ENCODE results near the gene TNRC6B.
"Not testable (repeated sequence)": the region's sequence is repeated elsewhere in the genome, so short reads cannot be mapped to it uniquely, and the experiment has no call there.

TNRC6B gene

GRCh38 chr22:40190501-40190900, 12.8 kb downstream of the TNRC6B start:
- H3K27ac ChIP-seq (ENCODE audit: low read length), result no peak overlapping the region
- H3K27me3 ChIP-seq (ENCODE audit: low read depth, low read length), result no peaks in the 10 kb centered on the region
- peaks cover 8% of the 10 kb centered on the region for H3K4me1 ChIP-seq (ENCODE audit: low read length)
- H3K4me2 ChIP-seq (ENCODE audit: low read length), result no peak overlapping the region
- no peak overlapping the region for H2AFZ ChIP-seq (ENCODE audit: low read depth, low read length)
- H3K9ac ChIP-seq (ENCODE audit: low read length), result no peak overlapping the region
- TF ChIP-seq CTCF (IDR thresholded peaks at IDR 0.05; ENCODE audit: low read depth, low read length) (no peak), EZH2phosphoT487 (IDR thresholded peaks at IDR 0.05; ENCODE audit: low read depth) (no peak)
- H4K20me1 ChIP-seq (ENCODE audit: insufficient read depth, low read length), result peaks cover 88% of the 10 kb centered on the region
- H3K9me3 ChIP-seq (ENCODE audit: insufficient read depth, low read length), result no peaks in the 10 kb centered on the region
- peaks cover 83% of the 10 kb centered on the region for H3K79me2 ChIP-seq (ENCODE audit: low read length)
- peaks cover 6% of the 10 kb centered on the region for H3K36me3 ChIP-seq (replicated peaks; ENCODE audit: low read depth, low read length)
- H3K4me3 ChIP-seq (ENCODE audit: low read length), result no peak overlapping the region

- Histone ChIP-seq H3K4me1 (ENCODE audit: low read length) (peaks cover 14% of the 10 kb centered on the region), H3K79me2 (ENCODE audit: low read length) (peaks cover 74% of the 10 kb centered on the region), H3K27me3 (ENCODE audit: low read depth, low read length) (no peaks in the 10 kb centered on the region), H3K36me3 (replicated peaks; ENCODE audit: low read depth, low read length) (no peaks in the 10 kb centered on the region), H3K4me3 (ENCODE audit: low read length) (no peak overlapping the region), H2AFZ (ENCODE audit: low read depth, low read length) (no peak overlapping the region), H4K20me1 (ENCODE audit: insufficient read depth, low read length) (peaks cover 83% of the 10 kb centered on the region), H3K4me2 (ENCODE audit: low read length) (no peak overlapping the region), H3K9me3 (ENCODE audit: insufficient read depth, low read length) (no peaks in the 10 kb centered on the region), H3K9ac (ENCODE audit: low read length) (no peak overlapping the region), H3K27ac (ENCODE audit: low read length) (no peak overlapping the region)
- TF ChIP-seq EZH2phosphoT487 (IDR thresholded peaks at IDR 0.05; ENCODE audit: low read depth), result no peak
- peak; percentile 65 for TF ChIP-seq CTCF (IDR thresholded peaks at IDR 0.05; ENCODE audit: low read depth, low read length)
Measured at GRCh38 chr22:40193429-40194421, 16.0 kb downstream of the TNRC6B start.

GRCh38 chr22:40194656-40195055, 16.9 kb downstream of the TNRC6B start:
- Histone ChIP-seq H3K4me1 (ENCODE audit: low read length) (peaks cover 22% of the 10 kb centered on the region), H3K9me3 (ENCODE audit: insufficient read depth, low read length) (no peaks in the 10 kb centered on the region), H3K9ac (ENCODE audit: low read length) (no peak overlapping the region), H3K79me2 (ENCODE audit: low read length) (peaks cover 74% of the 10 kb centered on the region), H3K4me3 (ENCODE audit: low read length) (no peak overlapping the region), H3K27me3 (ENCODE audit: low read depth, low read length) (no peaks in the 10 kb centered on the region), H3K27ac (ENCODE audit: low read length) (no peak overlapping the region), H4K20me1 (ENCODE audit: insufficient read depth, low read length) (peaks cover 83% of the 10 kb centered on the region), H3K36me3 (replicated peaks; ENCODE audit: low read depth, low read length) (peaks cover 4% of the 10 kb centered on the region), H3K4me2 (ENCODE audit: low read length) (no peak overlapping the region), H2AFZ (ENCODE audit: low read depth, low read length) (no peak overlapping the region)
- no peak for TF ChIP-seq CTCF (IDR thresholded peaks at IDR 0.05; ENCODE audit: low read depth, low read length)
- TF ChIP-seq EZH2phosphoT487 (IDR thresholded peaks at IDR 0.05; ENCODE audit: low read depth), result no peak

GRCh38 chr22:40196628-40197360, 19.1 kb downstream of the TNRC6B start:
- H3K4me2 ChIP-seq (ENCODE audit: low read length), result peak overlapping the region; percentile 6; the same call in 1 of the 2 replicates
- H3K4me3 ChIP-seq (ENCODE audit: low read length), result no peak overlapping the region
- peaks cover 75% of the 10 kb centered on the region for H3K79me2 ChIP-seq (ENCODE audit: low read length)
- no peak for TF ChIP-seq CTCF (IDR thresholded peaks at IDR 0.05; ENCODE audit: low read depth, low read length)
- TF ChIP-seq EZH2phosphoT487 (IDR thresholded peaks at IDR 0.05; ENCODE audit: low read depth), result no peak
- no peak overlapping the region for H3K9ac ChIP-seq (ENCODE audit: low read length)
- no peaks in the 10 kb centered on the region for H3K27me3 ChIP-seq (ENCODE audit: low read depth, low read length)
- peaks cover 4% of the 10 kb centered on the region for H3K36me3 ChIP-seq (replicated peaks; ENCODE audit: low read depth, low read length)
- no peaks in the 10 kb centered on the region for H3K9me3 ChIP-seq (ENCODE audit: insufficient read depth, low read length)
- peaks cover 80% of the 10 kb centered on the region for H4K20me1 ChIP-seq (ENCODE audit: insufficient read depth, low read length)
- no peak overlapping the region for H2AFZ ChIP-seq (ENCODE audit: low read depth, low read length)
- H3K27ac ChIP-seq (ENCODE audit: low read length), result no peak overlapping the region
- peaks cover 22% of the 10 kb centered on the region for H3K4me1 ChIP-seq (ENCODE audit: low read length)

- Histone ChIP-seq H4K20me1 (ENCODE audit: insufficient read depth, low read length) (peaks cover 81% of the 10 kb centered on the region), H3K4me1 (ENCODE audit: low read length) (peaks cover 23% of the 10 kb centered on the region), H3K79me2 (ENCODE audit: low read length) (peaks cover 72% of the 10 kb centered on the region)
- H3K4me2 ChIP-seq (ENCODE audit: low read length); H3K9me3 ChIP-seq (ENCODE audit: insufficient read depth, low read length); H3K27ac ChIP-seq (ENCODE audit: low read length); H3K36me3 ChIP-seq (replicated peaks; ENCODE audit: low read depth, low read length); H3K9ac ChIP-seq (ENCODE audit: low read length); H2AFZ ChIP-seq (ENCODE audit: low read depth, low read length); H3K27me3 ChIP-seq (ENCODE audit: low read depth, low read length); H3K4me3 ChIP-seq (ENCODE audit: low read length): not testable (repeated sequence)
Measured at GRCh38 chr22:40197421-40197820, 19.7 kb downstream of the TNRC6B start.
